NCI-H128 (cell line): ENCODE results near the gene PEPD.

Source experiments
- DNase-seq: peaks from one replicate; lab custom pipeline; 2025; ENCODE audit not compliant: unreplicated experiment; lab: John Stamatoyannopoulos, UW

The PEPD gene

DNA sequence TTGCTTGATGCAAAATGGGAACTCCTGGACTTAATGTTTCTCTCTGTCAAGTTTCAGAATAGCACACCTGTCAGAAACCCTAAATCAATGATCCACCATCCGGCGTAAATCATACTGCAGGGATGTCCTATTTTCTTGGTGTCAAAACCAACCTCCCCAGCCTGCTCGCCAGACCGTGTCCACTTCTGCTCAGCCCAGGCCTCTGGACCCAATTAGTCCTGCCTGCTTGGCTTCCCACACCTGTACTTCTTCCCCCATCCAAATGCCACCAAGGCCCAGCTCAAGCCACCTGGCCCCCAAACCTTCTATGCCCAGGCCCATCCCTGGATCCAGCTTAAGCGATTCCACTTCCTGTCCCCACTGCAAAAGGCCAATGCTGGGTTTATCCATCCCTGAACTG, 25.1 kb upstream of the PEPD start:
- no peak for DNase-seq

DNA sequence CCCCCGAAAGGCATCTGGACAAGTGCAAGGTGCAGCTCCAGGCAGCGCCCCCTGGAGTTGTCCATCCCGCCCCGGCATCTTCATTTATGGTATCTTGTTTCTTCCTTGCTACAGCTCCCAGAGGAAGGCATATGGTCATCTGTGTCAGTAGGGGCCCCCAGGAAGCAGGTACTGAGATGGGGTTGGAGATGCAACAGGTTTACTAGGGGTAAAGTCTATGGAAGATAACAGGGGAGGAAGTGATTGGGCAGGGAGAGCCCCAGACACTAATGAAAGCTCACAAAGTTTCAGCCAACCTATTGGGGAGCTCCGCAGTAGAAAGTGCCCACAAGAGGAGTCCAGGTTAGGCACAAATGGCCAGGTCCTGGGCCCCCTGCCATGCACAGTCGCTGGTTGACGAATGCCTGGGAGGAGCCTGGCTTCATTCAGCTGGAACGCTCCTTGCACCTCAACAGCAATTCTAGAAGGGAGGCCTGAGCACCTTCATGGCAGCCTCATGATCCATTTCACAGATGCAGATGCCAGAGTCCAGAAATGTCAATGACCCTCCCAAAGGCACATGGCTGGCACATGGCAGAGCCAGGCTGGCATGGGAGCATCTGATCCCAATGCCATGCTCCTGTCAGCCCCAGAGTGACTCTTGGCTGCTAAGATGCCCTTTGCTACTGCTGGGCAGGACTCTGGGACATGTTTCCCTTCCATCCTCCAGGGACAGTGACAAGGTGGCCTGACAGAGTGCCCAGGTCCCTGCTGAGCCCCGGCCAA, 23.8 kb upstream of the PEPD start:
- DNase-seq, result no peak

DNA sequence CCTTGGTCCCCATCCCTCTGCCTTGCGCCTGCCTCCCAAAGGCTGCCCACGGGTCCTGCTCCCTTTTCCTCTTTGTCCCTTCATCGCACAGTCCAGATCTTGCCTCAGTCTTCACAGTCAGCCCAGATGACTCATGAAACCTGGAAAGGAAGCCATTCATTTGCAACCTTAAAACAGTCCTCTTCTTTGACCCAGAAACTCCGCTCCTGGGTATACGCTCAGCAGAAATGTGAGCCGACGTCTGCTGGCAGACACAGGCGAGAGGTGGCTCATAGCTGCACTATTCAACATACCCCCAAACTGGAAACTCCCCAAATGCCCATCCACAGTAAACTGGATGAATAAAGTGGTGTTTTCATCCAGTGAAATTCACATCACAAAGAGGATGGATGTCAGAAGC, 13.6 kb upstream of the PEPD start:
- no peak for DNase-seq

DNA sequence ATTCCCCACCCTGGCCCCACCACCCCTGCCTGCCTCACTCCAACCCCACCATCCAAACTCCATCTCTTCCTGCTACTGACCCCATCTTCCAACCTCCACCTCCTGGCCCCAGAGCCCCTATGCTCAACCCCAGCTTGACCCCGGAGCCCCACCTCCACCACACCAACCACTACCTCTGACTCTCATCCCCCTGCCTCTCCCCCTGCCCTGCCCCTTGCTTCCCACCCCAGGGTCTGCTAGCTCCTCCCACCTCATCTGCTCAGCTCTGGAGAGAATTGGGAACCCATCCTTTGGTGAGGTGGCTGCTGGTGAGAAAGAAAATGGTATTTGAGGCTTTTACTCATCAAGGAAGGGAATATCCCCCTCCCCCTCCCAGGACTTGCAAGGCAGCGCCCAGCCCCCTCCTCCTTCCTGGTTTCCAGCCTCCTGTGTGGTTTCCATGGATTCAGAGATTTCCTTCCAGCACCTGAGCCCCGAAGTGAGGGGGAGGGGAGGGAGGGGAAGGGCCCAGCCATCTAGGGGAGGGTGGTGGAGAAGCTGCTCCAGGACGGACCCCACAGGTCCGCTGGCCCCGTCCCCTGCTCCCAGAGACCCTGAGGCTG, 11.4 kb upstream of the PEPD start:
- no peak for DNase-seq

DNA sequence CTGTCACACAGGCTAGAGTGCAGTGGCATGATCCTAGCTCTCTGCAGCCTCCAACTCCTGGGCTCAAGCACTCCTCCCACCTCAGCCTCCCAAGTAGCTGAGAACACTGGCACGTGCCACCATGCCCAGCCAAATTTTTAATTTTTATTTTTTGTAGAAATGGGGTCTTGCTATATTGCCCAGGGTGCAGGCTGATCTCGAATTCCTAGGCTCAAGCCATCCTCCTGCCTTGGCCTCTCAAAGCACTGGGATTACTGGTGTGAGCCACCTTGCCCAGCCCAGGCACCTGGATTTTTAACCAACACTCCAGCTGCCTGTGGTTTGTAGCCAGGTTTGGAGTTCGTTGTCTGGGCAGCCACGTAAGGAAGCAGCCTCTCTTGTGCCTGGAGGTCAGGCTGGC, 9.3 kb upstream of the PEPD start:
- DNase-seq, result no peak

DNA sequence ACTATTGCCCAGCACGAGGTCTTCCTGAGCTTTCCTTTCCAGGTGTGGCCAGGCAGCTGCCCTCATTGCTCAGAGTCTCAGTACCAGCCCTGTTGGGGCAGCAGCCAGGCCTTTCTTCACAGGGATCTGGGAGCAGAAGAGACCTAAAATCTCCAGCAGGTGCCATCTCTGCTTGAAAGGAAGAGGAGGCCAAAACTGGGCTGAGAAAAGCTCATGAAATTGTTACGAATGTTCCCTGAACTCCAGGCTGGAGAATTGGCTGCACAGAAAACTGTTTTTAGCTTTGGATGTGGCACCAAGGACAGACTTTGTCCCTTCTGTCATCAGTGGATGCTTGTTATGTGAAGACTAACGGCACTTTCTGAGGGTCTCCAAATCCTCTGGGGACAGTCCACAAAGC, 8.7 kb upstream of the PEPD start:
- DNase-seq, result no peak

DNA sequence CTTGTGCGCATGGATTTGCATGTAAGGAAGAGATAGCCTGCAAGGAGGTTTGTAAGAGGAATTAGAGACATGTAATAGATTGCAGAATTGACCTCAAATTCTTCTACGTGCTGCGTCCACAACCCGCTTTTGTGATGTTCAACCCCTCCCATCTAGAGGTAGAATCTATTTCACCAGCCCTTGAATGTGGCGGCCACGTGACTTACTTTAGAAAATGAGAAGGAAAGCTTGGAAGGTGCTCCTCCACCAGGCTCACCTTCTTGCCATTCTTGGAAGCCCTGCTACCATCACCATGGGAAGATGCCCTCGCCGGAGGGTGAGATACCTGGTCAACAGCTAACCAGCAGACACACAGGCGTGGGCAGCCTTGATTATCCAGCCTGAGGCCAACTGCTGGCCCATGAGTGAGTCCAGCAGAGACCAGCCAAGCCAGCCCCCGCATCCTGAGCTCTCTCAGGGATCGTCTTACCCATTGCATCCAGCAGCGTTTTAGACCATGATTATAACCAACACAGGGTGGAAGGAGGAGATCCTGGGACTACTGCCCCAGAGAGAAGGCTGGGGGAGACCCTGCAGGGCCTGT, 7.6 kb upstream of the PEPD start:
- no peak for DNase-seq

DNA sequence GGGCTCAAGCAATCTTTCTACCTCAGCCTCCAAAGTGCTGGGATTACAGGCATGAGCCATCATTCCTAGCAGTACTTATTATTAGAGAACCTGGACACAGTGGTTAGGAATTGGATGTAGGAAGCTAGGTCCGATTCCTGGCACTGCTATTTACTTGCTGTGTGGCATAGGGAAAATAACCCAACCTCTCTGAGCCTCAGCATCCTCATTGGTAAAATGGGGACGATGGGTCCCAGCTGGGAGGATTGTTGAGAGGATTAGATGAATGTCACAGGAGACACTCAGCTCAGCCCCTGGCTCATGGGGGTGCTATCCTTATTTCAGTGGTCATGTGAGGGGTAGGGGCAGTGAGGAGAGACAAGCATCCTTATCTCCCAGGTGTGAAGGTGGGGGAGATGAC, 6.8 kb upstream of the PEPD start:
- no peak for DNase-seq

DNA sequence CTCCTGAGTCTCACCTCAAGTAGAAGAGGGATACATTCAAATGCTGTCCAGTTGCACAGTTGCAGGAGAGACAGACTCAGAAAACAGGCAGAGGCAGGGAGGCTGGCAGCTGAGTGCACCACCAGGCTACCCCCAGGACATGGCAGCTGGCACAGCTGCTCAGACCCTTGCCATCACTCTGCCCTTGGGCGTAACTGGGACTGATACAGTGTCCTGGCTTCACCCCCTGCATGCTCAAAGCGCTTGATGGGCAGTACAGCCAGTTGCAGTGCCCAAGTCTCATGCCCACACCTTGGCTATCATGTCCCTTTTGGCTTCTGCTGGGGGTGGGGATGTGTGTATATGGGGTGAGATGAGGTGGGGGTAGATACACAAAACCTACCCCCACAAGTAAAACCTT, 5.5 kb upstream of the PEPD start:
- DNase-seq, result no peak

DNA sequence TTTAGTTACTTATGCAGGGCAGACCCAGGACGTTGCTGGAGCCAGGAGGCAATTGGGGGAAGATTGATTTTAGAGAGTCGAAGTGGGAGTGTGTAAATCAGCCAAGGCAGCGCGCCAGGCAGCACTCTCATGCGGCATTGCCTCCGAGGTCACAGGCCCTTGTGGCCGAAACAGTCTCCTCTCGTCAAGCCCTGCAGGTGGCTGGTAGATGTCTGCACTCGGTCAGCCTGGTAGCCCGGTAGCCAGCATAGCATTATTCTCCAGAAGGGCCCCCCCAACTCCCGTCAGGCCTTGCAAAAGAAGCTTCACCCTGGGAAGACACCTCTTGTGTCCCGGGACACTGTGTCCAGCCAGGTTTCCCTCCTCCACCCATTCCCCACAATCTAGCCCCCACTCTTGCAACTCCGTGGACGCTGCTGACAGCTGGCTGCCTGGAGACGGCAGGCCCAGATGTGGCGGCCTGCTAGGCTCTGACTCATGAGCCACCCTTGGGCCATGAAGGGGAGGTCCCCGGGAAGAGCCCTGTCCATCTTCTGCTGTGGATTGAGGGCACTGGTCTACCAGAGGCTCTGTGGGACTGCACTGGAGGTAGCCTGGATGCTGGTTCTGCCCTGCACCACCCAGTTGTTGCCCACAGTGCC, 2.6 kb upstream of the PEPD start:
- DNase-seq, result no peak

DNA sequence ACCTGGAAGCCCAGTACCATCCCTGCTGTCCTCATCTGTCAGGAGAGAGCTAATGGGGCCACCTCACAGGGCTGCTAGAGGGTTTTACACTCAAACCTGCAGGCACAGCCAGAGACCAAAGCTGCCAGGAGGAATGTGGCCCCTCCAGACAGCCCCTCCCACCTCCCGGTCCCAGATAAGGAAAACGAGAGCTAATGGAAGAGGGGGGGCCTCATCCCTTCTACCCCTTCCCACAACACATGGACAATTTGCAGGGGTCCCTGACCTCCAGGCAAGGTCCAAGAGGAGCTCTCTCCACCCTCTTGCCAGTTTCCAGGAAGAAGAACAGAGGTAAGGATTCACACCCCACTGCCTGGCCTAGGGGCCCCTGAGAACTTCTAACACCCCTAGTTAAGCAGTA, 1.6 kb upstream of the PEPD start:
- no peak for DNase-seq

DNA sequence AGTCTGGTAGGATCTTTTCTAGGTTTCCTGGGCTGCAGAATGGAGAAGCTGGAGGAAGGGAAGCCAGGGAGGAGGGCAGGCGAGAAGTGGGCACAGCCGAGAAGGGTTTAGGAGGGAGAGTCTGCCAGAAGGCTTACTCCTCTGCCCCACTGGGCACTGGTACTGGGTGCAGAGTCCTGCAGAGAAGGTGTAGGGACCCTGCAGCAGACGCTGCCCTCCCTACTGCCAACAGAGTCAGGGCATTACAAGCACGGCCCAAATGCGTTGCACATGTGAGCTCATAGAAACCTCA, 726 bp upstream of the PEPD start:
- no peak for DNase-seq

DNA sequence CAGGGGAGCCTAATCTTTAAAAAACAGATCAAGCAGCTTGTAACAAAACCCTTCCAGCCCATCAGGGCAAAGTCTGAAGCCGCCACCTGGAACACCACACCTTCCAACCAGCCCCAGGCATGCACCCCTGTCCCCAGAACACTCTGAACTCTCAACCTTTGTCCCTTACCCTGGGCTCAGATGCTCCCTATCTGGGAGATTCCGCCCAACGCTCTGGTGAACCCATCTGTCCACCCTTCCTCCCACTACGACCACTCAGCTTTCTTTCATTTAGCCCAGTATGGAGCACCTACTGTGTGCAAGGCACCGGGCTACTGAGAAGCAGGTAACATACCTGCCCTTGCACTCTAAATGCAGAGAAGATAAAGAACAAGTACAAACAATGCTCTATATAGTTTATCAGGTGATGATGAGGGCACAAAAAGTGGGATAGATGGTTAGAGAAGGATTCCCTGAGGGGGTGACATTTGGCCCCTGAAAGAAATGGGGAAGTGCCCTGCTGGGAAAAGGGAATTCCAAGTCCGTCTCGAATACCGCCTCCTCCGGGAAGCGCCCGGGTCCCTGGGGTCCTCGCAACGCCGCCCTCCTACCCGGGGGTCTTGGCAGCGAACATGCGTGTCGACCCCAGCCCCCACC, 629 bp downstream of the PEPD start:
- no peak for DNase-seq

DNA sequence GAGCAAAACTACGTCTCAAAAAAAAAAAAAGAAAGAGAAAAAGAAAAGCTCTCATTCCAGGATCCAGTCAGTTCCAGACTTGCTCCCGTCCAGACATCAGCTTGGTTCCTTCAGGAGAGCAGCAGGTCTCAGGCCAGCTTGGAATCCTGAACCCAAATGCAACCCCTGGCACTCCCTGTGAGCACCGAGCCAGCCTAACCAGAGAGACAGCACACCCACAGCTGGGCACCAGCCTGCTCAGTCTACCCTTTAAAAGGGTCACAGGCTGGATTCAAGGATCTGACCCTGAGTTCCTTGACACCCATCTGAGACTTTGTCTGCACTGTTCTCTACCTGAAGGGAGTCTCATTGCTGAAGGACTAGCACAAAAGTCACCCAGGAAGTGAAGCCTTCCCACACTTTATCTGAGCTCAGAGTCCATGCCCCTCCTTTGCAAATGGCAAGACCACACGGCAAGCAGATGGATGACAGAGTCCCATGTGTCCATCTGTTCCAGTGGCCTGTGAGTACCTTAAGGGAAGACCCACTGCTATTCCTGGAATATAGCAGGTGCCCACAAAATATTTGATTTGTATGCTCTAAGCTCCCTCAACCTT, 1.4 kb downstream of the PEPD start:
- DNase-seq, result no peak

DNA sequence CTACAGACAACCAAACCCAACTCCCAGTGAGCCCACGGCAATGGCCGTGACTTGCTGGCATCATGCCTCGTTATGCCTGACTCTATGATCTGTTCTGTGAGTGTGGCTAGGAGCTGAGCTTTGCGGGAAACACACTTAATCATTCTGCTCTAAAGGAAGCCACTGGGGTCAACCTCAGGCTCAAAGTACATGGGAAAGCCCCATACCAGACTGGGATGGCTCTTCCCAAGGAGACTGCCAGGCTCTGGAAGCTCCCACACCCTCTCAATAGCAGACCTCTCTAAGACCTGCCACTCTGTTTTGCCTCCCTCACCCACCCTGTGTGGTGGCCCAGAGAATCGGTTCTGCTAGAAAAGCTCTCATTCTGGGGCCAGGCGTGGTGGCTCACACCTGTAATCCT, 2.2 kb downstream of the PEPD start:
- no peak for DNase-seq

DNA sequence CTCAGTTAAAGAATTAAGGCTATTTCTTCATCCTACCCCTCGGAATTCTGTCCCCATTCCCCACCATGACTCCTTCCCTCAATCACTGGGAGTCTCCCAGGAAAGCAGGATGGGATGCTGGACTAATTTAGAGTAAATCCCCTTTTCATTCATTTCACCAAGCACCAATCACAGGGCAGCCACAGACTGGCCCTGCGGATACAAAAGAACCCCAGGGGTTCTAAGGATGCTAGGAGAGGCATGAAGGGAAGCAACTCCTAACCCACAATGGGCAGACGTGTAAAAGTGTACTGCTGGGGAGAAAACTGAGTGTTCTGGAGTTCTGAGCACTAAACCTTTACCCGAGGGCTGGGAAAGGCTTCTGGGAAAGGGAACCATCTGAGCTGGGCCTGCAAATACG, 3.0 kb downstream of the PEPD start:
- DNase-seq, result no peak

DNA sequence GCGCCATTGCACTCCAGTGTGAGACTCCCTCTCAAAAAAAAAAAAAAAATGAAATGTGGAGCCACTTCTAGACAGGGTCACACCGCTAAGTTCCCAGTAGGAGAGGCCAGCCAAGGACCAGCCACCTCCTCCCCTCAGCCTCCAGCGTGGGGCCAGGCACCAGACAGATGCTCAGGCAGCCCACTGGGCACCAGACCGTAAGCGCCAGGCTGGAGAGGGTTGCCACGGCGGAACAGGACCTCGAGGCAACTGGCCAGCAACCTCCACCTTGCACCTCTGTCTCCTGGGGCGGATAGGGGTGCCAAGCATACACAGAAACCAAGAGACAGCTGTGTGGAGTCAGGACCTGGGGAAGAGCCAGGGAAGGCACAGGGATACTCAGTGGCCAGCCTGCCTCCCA, 3.7 kb downstream of the PEPD start:
- DNase-seq, result no peak

DNA sequence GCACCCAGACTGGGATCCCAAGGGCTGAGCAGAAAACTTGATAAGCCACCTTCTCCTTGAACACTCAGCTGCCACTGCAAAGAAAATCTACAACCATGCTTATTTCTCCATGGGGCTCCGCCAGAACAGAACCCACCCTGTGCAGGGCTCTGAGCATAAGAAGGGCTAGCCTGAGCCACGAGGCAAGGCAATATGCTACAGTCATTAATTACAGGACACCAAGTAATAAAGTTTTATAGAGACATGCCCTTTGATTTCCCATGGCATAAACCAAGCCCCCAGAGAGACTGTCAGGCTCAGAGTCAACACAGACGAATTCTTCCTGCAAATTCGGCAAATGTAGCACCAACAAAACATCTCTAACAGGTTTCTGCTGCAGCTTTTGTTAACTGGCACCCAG, 5.7 kb downstream of the PEPD start:
- DNase-seq, result no peak

DNA sequence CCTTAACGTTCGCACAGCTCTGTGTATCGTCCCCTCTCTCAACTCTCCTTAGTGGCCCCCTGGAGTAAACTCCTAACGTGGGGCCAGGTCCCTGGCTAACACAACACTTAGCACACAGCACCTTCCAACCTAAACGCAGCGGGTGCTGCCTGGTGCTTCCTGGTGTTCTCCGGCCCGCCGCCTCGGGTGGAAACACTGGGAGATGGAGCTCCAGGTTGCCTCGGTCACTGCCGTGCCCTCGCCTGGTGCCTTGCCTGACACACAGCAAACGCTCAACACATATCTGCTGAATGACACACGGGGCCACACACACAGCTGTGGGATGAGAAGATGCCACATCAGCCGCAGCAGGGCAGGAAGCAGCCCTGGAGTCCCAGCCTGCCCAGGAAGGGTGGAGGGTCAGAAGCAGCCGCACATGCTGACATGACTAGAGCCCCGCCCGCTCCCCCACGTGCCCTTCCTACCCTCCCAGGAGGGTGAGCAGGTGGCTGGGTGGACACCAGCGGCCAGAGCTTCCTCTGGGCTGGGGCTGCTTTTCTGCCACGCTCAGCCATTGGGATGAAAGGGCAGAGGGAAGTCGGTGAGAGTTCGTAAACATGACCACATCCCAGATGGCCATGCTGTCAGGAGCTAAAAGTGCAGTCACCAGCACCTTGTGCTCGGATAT, 6.6 kb downstream of the PEPD start:
- no peak for DNase-seq

DNA sequence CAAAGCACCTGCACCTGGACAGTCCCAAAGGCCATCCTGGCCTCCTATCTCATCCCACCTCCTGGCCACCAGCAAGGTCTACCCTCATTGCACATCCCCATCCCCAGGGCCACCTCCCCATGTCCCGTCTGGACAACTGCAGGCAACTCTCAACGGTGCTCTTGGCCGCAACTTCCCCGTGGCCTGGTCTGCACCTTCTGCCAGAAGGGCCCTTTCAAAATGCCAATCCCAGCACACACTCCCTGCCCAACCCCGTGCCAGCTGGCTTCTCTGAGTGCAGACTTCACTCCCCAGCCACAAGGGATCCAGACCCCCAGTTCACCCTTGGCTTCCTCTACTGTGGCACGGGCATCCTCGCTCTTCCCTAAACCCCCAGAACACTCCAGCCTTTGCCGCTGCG, 8.2 kb downstream of the PEPD start:
- DNase-seq, result no peak

DNA sequence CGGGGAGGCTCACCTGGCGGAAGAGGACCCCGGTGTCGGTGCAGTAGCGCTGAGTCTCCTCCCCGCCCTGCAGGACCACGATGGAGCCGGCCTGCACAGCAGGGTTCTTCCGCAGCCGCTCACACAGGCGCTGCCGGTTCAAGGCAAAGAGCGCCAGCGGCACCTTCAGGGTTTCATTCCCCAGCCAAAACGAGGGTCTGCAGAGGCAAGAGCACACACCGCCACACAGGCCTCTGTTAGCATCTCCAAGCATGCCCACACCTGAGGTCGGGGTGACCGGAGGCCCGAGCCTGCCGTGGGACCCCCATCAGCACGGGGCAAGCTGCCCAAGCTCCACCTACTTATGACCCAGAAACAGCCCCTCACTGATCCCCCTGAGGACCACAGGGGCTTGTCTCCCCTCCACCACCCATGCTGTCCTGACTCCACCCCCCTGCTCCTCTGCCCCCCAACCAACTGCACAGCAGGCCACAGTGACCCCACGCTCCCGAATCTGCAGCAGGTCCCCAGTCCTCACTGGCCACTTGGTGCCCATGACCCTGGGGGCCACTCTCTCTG, 8.9 kb downstream of the PEPD start:
- no peak for DNase-seq
